ENCODE measurements around the gene SLC23A1.

Gene SLC23A1

GRCh38 chr5:139341689-139342422 is 41.2 kb downstream of the SLC23A1 start, which contains the start of gene PAIP2 (continued):
- TF ChIP-seq, protein P1, sequence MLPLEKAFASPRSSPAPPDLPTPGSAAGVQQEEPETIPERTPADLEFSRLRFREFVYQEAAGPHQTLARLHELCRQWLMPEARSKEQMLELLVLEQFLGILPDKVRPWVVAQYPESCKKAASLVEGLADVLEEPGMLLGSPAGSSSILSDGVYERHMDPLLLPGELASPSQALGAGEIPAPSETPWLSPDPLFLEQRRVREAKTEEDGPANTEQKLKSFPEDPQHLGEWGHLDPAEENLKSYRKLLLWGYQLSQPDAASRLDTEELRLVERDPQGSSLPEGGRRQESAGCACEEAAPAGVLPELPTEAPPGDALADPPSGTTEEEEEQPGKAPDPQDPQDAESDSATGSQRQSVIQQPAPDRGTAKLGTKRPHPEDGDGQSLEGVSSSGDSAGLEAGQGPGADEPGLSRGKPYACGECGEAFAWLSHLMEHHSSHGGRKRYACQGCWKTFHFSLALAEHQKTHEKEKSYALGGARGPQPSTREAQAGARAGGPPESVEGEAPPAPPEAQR (tag by site-specific recombination; IDR thresholded peaks at IDR 0.05): peak; percentile 78; the same call in 1 of the 2 replicates
- TF ChIP-seq, protein P2, sequence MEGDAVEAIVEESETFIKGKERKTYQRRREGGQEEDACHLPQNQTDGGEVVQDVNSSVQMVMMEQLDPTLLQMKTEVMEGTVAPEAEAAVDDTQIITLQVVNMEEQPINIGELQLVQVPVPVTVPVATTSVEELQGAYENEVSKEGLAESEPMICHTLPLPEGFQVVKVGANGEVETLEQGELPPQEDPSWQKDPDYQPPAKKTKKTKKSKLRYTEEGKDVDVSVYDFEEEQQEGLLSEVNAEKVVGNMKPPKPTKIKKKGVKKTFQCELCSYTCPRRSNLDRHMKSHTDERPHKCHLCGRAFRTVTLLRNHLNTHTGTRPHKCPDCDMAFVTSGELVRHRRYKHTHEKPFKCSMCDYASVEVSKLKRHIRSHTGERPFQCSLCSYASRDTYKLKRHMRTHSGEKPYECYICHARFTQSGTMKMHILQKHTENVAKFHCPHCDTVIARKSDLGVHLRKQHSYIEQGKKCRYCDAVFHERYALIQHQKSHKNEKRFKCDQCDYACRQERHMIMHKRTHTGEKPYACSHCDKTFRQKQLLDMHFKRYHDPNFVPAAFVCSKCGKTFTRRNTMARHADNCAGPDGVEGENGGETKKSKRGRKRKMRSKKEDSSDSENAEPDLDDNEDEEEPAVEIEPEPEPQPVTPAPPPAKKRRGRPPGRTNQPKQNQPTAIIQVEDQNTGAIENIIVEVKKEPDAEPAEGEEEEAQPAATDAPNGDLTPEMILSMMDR (tag by site-specific recombination; IDR thresholded peaks at IDR 0.05): peak; percentile 100
- TF ChIP-seq ZNF692 (tag by site-specific recombination; IDR thresholded peaks at IDR 0.05) (peak; percentile 85), ZNF202 (tag by site-specific recombination; IDR thresholded peaks at IDR 0.05; ENCODE audit: borderline replicate concordance) (no peak), ZNF169 (tag by site-specific recombination; IDR thresholded peaks at IDR 0.05) (0 out of 2 replicates have a peak, but pooled peaks have one; percentile 43), ZNF549 (tag by site-specific recombination; IDR thresholded peaks at IDR 0.05) (no peak), ZNF140 (tag by site-specific recombination; IDR thresholded peaks at IDR 0.05) (no peak), ZNF658 (tag by site-specific recombination; IDR thresholded peaks at IDR 0.05) (0 out of 2 replicates have a peak, but pooled peaks have one; percentile 27), SP3 (tag by site-specific recombination; IDR thresholded peaks at IDR 0.05) (peak; percentile 83), ZNF366 (tag by site-specific recombination; conservative IDR thresholded peaks at IDR 0.05) (peak; percentile 85), ZNF596 (tag by site-specific recombination; IDR thresholded peaks at IDR 0.05) (no peak), ZFHX2 (tag by site-specific recombination; conservative IDR thresholded peaks at IDR 0.05) (peak; percentile 95), ZNF10 (tag by site-specific recombination; IDR thresholded peaks at IDR 0.05) (no peak), ZFP69B (tag by site-specific recombination; IDR thresholded peaks at IDR 0.05) (peak; percentile 85), ZNF423 (tag by site-specific recombination; IDR thresholded peaks at IDR 0.05) (no peak), ZNF274 (IDR thresholded peaks at IDR 0.05; ENCODE audit: low read length) (no peak), ZNF274 (tag by site-specific recombination; IDR thresholded peaks at IDR 0.05; ENCODE audit: borderline replicate concordance) (no peak), ZNF558 (tag by site-specific recombination; IDR thresholded peaks at IDR 0.05) (0 out of 2 replicates have a peak, but pooled peaks have one; percentile 59), ZBTB20 (tag by site-specific recombination; IDR thresholded peaks at IDR 0.05) (peak; percentile 94), ZFP3 (tag by site-specific recombination; IDR thresholded peaks at IDR 0.05; ENCODE audit: low read depth) (no peak)
- TF ChIP-seq, protein P3, sequence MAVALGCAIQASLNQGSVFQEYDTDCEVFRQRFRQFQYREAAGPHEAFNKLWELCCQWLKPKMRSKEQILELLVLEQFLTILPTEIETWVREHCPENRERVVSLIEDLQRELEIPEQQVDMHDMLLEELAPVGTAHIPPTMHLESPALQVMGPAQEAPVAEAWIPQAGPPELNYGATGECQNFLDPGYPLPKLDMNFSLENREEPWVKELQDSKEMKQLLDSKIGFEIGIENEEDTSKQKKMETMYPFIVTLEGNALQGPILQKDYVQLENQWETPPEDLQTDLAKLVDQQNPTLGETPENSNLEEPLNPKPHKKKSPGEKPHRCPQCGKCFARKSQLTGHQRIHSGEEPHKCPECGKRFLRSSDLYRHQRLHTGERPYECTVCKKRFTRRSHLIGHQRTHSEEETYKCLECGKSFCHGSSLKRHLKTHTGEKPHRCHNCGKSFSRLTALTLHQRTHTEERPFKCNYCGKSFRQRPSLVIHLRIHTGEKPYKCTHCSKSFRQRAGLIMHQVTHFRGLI (tag by site-specific recombination; IDR thresholded peaks at IDR 0.05): peak; percentile 83
- TF ChIP-seq, protein P4, sequence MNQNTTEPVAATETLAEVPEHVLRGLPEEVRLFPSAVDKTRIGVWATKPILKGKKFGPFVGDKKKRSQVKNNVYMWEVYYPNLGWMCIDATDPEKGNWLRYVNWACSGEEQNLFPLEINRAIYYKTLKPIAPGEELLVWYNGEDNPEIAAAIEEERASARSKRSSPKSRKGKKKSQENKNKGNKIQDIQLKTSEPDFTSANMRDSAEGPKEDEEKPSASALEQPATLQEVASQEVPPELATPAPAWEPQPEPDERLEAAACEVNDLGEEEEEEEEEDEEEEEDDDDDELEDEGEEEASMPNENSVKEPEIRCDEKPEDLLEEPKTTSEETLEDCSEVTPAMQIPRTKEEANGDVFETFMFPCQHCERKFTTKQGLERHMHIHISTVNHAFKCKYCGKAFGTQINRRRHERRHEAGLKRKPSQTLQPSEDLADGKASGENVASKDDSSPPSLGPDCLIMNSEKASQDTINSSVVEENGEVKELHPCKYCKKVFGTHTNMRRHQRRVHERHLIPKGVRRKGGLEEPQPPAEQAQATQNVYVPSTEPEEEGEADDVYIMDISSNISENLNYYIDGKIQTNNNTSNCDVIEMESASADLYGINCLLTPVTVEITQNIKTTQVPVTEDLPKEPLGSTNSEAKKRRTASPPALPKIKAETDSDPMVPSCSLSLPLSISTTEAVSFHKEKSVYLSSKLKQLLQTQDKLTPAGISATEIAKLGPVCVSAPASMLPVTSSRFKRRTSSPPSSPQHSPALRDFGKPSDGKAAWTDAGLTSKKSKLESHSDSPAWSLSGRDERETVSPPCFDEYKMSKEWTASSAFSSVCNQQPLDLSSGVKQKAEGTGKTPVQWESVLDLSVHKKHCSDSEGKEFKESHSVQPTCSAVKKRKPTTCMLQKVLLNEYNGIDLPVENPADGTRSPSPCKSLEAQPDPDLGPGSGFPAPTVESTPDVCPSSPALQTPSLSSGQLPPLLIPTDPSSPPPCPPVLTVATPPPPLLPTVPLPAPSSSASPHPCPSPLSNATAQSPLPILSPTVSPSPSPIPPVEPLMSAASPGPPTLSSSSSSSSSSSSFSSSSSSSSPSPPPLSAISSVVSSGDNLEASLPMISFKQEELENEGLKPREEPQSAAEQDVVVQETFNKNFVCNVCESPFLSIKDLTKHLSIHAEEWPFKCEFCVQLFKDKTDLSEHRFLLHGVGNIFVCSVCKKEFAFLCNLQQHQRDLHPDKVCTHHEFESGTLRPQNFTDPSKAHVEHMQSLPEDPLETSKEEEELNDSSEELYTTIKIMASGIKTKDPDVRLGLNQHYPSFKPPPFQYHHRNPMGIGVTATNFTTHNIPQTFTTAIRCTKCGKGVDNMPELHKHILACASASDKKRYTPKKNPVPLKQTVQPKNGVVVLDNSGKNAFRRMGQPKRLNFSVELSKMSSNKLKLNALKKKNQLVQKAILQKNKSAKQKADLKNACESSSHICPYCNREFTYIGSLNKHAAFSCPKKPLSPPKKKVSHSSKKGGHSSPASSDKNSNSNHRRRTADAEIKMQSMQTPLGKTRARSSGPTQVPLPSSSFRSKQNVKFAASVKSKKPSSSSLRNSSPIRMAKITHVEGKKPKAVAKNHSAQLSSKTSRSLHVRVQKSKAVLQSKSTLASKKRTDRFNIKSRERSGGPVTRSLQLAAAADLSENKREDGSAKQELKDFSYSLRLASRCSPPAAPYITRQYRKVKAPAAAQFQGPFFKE (tag by site-specific recombination; IDR thresholded peaks at IDR 0.05; ENCODE audit: borderline replicate concordance): no peak
- TF ChIP-seq, protein P5, sequence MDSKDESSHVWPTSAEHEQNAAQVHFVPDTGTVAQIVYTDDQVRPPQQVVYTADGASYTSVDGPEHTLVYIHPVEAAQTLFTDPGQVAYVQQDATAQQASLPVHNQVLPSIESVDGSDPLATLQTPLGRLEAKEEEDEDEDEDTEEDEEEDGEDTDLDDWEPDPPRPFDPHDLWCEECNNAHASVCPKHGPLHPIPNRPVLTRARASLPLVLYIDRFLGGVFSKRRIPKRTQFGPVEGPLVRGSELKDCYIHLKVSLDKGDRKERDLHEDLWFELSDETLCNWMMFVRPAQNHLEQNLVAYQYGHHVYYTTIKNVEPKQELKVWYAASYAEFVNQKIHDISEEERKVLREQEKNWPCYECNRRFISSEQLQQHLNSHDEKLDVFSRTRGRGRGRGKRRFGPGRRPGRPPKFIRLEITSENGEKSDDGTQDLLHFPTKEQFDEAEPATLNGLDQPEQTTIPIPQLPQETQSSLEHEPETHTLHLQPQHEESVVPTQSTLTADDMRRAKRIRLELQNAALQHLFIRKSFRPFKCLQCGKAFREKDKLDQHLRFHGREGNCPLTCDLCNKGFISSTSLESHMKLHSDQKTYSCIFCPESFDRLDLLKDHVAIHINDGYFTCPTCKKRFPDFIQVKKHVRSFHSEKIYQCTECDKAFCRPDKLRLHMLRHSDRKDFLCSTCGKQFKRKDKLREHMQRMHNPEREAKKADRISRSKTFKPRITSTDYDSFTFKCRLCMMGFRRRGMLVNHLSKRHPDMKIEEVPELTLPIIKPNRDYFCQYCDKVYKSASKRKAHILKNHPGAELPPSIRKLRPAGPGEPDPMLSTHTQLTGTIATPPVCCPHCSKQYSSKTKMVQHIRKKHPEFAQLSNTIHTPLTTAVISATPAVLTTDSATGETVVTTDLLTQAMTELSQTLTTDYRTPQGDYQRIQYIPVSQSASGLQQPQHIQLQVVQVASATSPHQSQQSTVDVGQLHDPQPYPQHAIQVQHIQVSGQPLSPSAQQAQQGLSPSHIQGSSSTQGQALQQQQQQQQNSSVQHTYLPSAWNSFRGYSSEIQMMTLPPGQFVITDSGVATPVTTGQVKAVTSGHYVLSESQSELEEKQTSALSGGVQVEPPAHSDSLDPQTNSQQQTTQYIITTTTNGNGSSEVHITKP (tag by site-specific recombination; IDR thresholded peaks at IDR 0.05): peak; percentile 70; the same call in 1 of the 2 replicates
